ENCODE data around the gene MEX3C. TPM values are rescaled to one million over a fixed set of nuclear protein-coding genes. Genes with fewer than 3 reads are reported as not detected.
A peak's percentile ranks its signal among the peaks of the same experiment; 100 is the strongest.

The MEX3C gene
- total RNA-seq, 1 experiment from 2014 or later, result 81.9 TPM

DNA sequence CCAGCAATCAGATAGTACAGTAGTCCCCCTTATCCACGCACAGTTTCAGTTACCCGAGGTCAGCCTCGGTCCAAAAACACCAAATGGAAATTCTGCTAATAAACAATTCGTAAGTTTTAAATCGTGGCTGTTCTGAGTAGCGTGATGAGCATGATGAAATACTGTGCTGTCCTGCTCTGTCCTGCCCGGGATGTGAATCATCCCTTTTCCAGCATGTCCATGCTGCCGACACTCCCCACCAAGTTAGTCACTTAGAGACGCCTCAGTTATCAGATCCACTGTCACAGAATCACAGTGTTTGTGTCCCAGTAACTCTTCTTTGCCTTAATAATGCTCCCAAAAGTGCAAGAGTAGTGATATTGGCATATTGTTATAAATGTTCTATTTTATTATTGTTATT, 62.1 kb downstream of the MEX3C start:
- ChIA-PET CTCF (interaction anchor here (0.6 to 5.8 kb wide), 5 partner anchors 49 to 482 kb away, joined by 3 to 38 read pairs (median 4); partner anchors contain the start of gene MEX3C), POLR2A (interaction anchor here (0.6 to 7.2 kb wide), 6 partner anchors 25 to 331 kb away, joined by 3 to 262 read pairs (median 6); partner anchors contain the start of gene MEX3C)
- BruUV-seq (replicated peaks), result no TSS peak
- Mint-ChIP-seq H3K36me3 (ENCODE audit: insufficient read depth, unreplicated experiment) (peaks cover 6% of the 10 kb centered on the region), H3K9me3 (ENCODE audit: unreplicated experiment) (no peaks in the 10 kb centered on the region), H3K27me3 (ENCODE audit: insufficient read depth, unreplicated experiment) (no peaks in the 10 kb centered on the region), H3K27ac (ENCODE audit: low read depth, unreplicated experiment) (peak overlapping the region; percentile 97), H3K4me1 (ENCODE audit: insufficient read depth, unreplicated experiment) (peaks cover 45% of the 10 kb centered on the region), H3K4me3 (ENCODE audit: unreplicated experiment) (peak overlapping the region; percentile 85)
- peak; percentile 91 for DNase-seq (ENCODE audit: unreplicated experiment)
- intact Hi-C loops (cut with micrococcal nuclease), result loop anchor here (1.0 to 10.0 kb wide), 5 partner anchors 15 to 479 kb away; partner anchors contain the start of gene MEX3C
- TF ChIP-seq CTCF (IDR thresholded peaks at IDR 0.05; ENCODE audit: unreplicated experiment), result no peak

DNA sequence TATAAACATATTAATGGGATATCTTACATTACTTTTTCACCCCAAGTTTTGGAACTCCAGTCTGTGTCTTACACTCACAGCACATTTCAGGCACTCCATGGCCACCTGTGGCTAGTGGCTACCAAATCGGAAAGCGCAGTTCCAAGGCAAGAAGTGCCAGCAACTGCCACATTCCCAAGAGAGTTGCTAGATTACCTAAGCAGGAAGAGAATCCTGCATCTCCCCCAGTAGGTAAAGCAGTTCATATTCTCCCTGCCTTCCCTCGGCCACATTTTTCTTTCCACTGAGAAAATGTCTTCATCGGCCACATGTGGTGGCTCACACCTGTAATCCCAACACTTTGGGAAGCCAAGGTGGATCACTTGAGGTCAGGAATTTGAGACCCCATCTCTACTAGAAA, 62.8 kb downstream of the MEX3C start:
- TF ChIP-seq CTCF (IDR thresholded peaks at IDR 0.05; ENCODE audit: unreplicated experiment), result no peak
- intact Hi-C loops (cut with micrococcal nuclease), result loop anchor here (1.0 to 10.0 kb wide), 5 partner anchors 16 to 480 kb away; partner anchors contain the start of gene MEX3C
- Mint-ChIP-seq H3K36me3 (ENCODE audit: insufficient read depth, unreplicated experiment) (peaks cover 8% of the 10 kb centered on the region), H3K27ac (ENCODE audit: low read depth, unreplicated experiment) (peak overlapping the region; percentile 97), H3K4me3 (ENCODE audit: unreplicated experiment) (peak overlapping the region; percentile 85), H3K27me3 (ENCODE audit: insufficient read depth, unreplicated experiment) (no peaks in the 10 kb centered on the region), H3K9me3 (ENCODE audit: unreplicated experiment) (no peaks in the 10 kb centered on the region), H3K4me1 (ENCODE audit: insufficient read depth, unreplicated experiment) (peaks cover 45% of the 10 kb centered on the region)
- BruUV-seq (replicated peaks), result no TSS peak
- ChIA-PET POLR2A (interaction anchor here (0.6 to 7.2 kb wide), 10 partner anchors 14 to 381 kb away, joined by 3 to 262 read pairs (median 4); partner anchors contain the start of gene MEX3C), CTCF (interaction anchor here (0.7 to 5.8 kb wide), 4 partner anchors 50 to 78 kb away, joined by 3 to 38 read pairs (median 6); partner anchors contain the start of gene MEX3C)
- DNase-seq (ENCODE audit: unreplicated experiment), result peak; percentile 59

DNA sequence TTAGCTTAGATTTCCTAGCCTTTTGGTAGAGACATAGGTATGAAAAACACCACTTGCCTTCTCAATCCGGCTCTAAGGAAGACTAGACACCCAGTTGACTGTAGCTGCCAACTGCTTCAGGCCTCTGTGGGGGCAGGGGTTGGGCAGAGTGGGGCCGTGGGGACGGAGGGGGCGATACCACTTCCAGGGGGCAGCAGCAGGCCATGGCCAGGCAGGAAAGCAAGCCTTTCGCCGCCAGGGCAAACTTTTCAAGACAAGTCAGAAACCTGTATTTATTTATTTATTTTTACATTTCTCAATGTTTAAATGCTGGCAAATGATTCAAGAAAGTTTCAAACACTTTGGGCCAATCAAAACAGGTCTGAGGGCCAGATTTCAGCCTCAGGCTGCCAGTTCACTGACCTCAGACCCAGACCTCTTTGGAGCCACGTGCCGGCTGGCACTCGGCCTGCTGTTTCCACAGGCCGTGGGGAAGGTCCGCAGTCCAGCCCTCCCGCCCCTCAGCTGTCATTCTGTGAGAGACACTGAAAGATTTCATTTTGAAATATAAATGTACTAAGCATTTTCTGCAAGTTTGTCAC, 63.8 kb downstream of the MEX3C start:
- peaks cover 45% of the 10 kb centered on the region for H3K4me1 Mint-ChIP-seq (ENCODE audit: insufficient read depth, unreplicated experiment)
- no peaks in the 10 kb centered on the region for H3K27me3 Mint-ChIP-seq (ENCODE audit: insufficient read depth, unreplicated experiment)
- peak; percentile 91 for DNase-seq (ENCODE audit: unreplicated experiment)
- CTCF ChIA-PET, result interaction anchor here (0.6 to 5.8 kb wide), 18 partner anchors 10 to 1510 kb away, joined by 3 to 38 read pairs (median 3); partner anchors contain the start of gene MEX3C
- peak overlapping the region; percentile 97 for H3K27ac Mint-ChIP-seq (ENCODE audit: low read depth, unreplicated experiment)
- H3K36me3 Mint-ChIP-seq (ENCODE audit: insufficient read depth, unreplicated experiment), result peaks cover 13% of the 10 kb centered on the region
- TF ChIP-seq CTCF (IDR thresholded peaks at IDR 0.05; ENCODE audit: unreplicated experiment), result no peak
- no TSS peak for BruUV-seq (replicated peaks)
- no peaks in the 10 kb centered on the region for H3K9me3 Mint-ChIP-seq (ENCODE audit: unreplicated experiment)
- peak overlapping the region; percentile 85 for H3K4me3 Mint-ChIP-seq (ENCODE audit: unreplicated experiment)
- intact Hi-C loops (cut with micrococcal nuclease), result loop anchor here (2.0 to 10.0 kb wide), 4 partner anchors 17 to 481 kb away; no protein-coding TSS in a partner anchor
- POLR2A ChIA-PET, result interaction anchor here (0.6 to 7.2 kb wide), 15 partner anchors 15 to 1364 kb away, joined by 3 to 262 read pairs (median 3); partner anchors contain the start of genes ELAC1, MEX3C and SMAD4

- H3K4me3 Mint-ChIP-seq (ENCODE audit: unreplicated experiment), result peak overlapping the region; percentile 85
- peak overlapping the region; percentile 87 for H3K27ac Mint-ChIP-seq (ENCODE audit: low read depth, unreplicated experiment)
- ChIA-PET CTCF (interaction anchor here (0.8 to 5.8 kb wide), 5 partner anchors 22 to 145 kb away, joined by 4 to 38 read pairs (median 4); partner anchors contain the start of gene MEX3C), POLR2A (interaction anchor here (0.6 to 7.2 kb wide), 3 partner anchors 52 to 165 kb away, joined by 3 to 262 read pairs (median 3); partner anchors contain the start of genes ELAC1 and MEX3C)
- intact Hi-C loops (cut with micrococcal nuclease), result loop anchor here (10.0 kb wide), 2 partner anchors 402 to 482 kb away; no protein-coding TSS in a partner anchor
- no peaks in the 10 kb centered on the region for H3K9me3 Mint-ChIP-seq (ENCODE audit: unreplicated experiment)
- BruUV-seq (replicated peaks), result no TSS peak
- peaks cover 13% of the 10 kb centered on the region for H3K36me3 Mint-ChIP-seq (ENCODE audit: insufficient read depth, unreplicated experiment)
- H3K27me3 Mint-ChIP-seq (ENCODE audit: insufficient read depth, unreplicated experiment), result no peaks in the 10 kb centered on the region
- peaks cover 37% of the 10 kb centered on the region for H3K4me1 Mint-ChIP-seq (ENCODE audit: insufficient read depth, unreplicated experiment)
- DNase-seq (ENCODE audit: unreplicated experiment), result peak; percentile 51
- no peak for TF ChIP-seq CTCF (IDR thresholded peaks at IDR 0.05; ENCODE audit: unreplicated experiment)
These were observed 65.1 kb downstream of the MEX3C start for GRCh38 chr18:51132256-51132935.

Measured in MCF 10A (cell line).